NCI-H82 treated with DMSO at 0.1 percent for 48 hours (cell line): ENCODE results near the gene ZNF579.

Experiments used
- DNase-seq: peaks from one replicate; lab custom pipeline; 2025; ENCODE audit not compliant: unreplicated experiment; lab: John Stamatoyannopoulos, UW

Gene ZNF579

DNA sequence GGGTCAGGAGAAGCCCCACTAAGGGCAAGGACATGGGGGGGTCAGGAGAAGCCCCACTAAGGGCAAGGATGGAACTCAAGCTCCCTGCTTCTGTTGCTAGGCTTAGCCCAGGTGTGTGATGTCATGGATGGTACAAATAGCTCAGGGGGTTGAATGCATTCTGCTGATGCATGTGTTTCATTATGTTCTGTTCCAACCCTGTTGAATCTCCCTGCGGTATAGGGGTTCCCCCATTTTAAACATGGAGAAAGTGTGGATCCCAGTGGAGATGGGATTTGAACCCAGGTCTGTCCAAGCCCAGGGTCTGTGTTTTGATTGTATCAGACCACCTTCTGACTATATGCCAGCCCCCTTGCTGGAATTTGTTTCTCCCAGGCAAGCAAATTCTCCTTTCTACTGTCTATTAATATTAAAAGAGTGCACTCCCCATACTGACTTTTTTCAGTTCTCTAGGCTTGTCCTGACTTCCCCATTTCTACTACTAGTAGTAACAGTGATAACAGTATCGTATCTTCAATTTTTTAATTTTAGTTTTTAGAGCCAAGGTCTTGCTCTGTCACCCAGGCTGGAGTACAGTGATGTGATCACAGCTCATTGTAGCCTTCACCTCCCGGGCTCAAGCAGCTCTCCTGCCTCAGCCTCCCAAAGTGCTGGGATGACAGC is 31.5 kb upstream of the ZNF579 start:
- DNase-seq = no peak

DNA sequence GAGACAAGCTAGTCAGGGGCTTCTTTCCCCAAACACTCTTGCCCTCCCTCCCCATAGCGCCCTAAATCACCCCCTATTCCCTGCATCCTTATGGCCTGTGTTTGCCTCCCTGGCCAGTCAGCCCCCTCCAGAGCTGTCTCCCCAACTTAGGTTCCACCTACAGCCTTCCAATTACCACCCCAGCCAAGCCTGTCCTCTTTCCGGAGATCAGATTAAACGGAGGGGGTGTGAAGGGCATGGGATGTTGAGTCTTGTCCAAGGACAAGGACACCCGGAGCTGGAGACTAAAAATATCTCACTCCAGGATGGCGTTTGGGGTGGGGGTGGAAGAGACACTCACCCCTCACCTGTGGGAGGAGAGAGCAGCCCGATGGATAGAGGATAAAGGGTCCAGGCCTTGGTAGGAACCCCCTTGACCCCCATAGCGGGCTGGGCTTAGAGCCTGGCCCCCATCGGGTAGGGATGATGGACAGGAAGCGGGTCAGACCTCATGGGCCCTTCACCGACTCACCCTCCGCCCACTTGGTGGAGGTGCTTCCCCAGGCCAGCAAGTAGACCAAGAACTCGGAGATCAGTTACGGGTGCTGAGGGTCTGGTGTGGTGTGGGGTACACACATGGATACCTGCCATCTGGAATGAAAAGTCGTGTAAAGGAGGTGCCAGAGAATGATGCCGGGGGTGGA is 30.8 kb upstream of the ZNF579 start:
- DNase-seq = no peak

GRCh38 chr19:55609326-55609725 is 28.7 kb upstream of the ZNF579 start:
- DNase-seq = no peak

DNA sequence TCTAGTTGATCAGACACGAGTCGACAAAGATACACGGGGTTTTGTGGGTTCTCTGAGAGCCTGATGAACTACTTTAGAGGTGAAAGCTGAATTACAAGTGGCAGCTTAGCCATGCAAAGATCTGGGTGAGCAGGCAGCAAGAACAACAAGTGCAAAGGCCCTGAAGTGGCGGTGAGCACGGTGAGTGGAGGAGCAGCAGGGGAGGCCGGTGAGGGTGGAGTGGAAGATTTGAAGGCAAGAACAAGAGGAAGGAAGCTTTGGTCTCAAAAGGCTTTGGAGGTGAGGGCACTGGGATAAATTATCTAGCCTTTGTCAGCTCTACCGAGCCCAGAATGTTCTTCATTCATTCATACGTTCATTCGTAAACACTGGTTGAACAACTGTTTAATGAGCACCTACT is 26.2 kb upstream of the ZNF579 start:
- no peak for DNase-seq

- DNase-seq = no peak
Measured at GRCh38 chr19:55606471-55606787, 25.8 kb upstream of the ZNF579 start.

DNA sequence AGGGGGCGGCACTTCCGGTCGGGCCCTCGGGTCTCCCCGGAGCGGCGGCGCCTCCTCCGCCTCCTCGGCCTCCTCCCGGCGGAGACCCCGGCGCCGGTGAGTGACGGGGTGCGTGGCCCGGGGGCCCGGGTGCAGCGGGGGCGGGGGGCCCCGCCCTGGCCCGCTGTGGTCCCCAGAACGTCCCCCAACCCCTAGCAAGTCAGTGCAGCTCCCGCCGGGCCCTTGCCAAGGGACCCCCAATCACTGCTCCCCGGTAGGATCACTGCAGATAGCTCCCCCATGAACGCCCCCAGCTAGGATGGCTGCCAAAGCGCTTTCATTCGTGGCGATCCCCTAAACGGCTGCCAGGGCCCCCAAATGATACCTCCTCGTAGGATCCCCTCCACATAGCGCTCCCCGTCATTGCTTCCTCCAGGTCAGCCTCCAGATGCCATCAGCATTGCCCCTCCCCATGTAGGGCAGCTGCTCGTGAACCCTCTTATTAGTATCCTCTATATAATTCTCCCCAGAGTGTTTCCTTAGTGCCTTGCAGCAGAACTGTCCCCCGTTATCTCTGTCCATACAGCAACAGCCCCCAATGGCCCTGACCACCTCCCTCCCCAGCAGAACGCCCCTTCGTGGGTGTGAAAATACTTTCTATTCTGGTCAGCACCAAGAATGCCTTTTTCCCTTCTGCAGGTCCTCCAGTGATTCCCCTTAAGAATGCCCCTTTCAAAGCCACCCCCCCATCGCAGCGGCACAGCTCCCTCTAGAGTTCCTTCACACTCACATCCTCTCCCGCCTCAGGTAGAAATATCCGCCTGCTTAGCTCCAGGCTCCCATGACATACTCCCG is 25.2 kb upstream of the ZNF579 start, which contains the start of gene ZNF865:
Gene ZNF865, plus strand, starts transcription at position 11 of the 834 bp plus-strand sequence. CDS start 7,972 bp downstream, outside the sequence.
- DNase-seq = peak; percentile 75

GRCh38 chr19:55605207-55605636 is 24.6 kb upstream of the ZNF579 start:
- DNase-seq = peak; percentile 97

- DNase-seq = no peak
Measured at GRCh38 chr19:55603581-55604292, 23.1 kb upstream of the ZNF579 start.

- no peak for DNase-seq
Measured at GRCh38 chr19:55603115-55603514, 22.5 kb upstream of the ZNF579 start.

- DNase-seq = no peak
Measured at GRCh38 chr19:55602104-55603001, 21.7 kb upstream of the ZNF579 start.

DNA sequence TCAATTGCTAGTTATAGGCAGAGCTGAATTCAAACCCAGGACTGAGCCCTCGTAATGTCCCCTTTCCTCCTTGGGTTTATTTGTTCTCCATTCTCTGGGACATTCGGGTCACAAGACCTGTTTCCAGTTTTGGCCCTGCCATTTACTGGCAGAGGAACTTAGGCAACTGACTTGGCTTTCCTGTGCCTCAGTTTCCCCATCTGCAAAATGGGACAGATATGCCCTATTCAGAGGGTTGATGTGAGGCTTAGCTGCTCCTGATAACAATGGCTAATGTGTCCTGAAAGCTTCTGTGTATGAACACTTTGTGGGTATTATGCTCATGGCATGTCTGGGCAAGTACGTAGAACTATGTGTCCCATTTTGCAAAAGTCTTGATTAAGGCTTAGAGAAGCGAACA is 20.4 kb upstream of the ZNF579 start:
- no peak for DNase-seq

DNA sequence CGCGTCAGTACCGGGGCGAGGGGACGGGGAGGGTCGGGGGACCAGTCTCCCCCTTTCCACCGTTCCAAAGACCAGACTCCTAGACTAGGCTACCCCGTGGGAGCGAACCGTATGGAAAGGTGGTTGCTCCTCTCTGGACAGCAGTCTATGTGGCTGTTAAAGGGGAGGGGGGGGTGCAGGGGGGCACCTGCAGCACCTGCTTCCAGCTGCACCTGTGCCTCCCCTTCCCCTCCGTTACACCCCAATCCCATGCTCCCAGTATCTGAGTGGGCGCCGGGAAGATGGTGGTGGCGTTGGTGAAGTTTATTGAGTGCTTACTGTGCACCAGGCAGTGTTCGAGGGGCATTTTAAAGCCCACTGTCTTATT is 20.0 kb upstream of the ZNF579 start:
- no peak for DNase-seq

DNA sequence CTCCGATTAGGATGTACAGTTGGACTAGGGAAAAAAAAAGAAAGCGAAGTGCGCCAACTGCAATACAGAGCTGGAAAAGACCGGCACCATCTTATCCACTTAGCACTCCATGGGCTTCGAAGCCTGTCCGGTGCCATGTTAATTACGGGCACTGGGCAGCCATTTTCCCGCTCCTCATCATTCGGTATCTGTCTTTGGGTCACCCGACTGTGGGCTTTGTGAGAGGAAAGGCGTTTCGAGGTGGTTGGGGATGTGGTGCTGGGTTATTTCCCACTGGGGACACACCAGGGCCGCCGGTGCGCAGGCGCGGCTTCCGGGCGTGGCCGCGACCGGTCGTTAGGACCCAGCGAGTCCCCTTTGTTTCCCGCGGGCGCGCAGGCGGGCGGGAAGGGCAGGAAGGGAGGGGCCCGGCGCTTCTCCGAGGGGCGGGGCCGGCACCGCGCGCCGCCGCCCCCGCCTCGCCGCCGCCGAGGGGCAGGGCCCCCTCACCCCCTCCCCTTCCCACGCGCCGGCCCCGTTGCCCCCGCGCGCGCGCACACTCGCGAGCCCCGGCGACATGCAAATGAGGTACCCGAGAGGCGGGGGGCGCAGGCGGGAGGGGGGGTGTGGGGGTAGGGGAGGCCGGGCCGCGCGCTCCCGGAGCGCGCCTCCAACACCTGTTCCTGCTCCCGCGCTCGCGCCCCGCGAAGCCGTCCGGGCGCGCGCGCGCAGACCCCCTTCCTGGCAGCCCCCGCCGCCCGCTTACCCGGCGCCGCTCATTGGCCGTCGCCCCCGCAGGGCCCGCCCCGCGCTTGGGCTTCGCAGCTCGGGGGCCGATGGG is 19.4 kb upstream of the ZNF579 start, which contains the start of gene ZNF524:
Gene ZNF524, plus strand, starts transcription at position 447 of the 820 bp plus-strand sequence. CDS start 1,825 bp downstream, outside the sequence.
- peak; percentile 98 for DNase-seq

GRCh38 chr19:55599468-55599841 is 18.8 kb upstream of the ZNF579 start, which contains the start of gene FIZ1:
TSS of gene FIZ1 (minus strand) at chr19:55599517. CDS start at chr19:55597865, 1,652 bp downstream.
- DNase-seq = peak; percentile 98

- DNase-seq = peak; percentile 91
Measured at GRCh38 chr19:55598719-55599467, 18.2 kb upstream of the ZNF579 start.

- DNase-seq = no peak
Measured at GRCh38 chr19:55598034-55598433, 17.4 kb upstream of the ZNF579 start.

DNA sequence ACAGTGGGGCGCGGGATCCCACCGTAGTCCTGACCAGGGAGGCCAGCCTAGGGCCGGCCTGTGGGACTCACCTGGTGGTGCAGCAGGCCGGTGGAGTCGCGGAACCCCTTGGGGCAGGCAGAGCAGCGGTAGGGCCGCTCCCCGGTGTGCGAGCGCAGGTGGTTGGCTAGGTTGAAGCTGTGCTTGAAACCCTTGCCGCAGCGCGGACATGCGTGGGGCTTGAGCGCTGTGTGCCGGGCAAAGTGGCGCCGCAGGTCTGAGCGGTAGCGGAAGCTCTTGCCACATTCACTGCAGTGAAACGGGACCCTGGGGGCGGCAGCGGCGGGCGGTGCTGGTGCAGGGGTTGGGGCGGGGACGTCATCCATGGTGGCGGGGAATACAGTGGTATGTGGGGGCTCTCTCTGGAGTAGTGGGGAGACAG is 16.9 kb upstream of the ZNF579 start:
- no peak for DNase-seq

DNA sequence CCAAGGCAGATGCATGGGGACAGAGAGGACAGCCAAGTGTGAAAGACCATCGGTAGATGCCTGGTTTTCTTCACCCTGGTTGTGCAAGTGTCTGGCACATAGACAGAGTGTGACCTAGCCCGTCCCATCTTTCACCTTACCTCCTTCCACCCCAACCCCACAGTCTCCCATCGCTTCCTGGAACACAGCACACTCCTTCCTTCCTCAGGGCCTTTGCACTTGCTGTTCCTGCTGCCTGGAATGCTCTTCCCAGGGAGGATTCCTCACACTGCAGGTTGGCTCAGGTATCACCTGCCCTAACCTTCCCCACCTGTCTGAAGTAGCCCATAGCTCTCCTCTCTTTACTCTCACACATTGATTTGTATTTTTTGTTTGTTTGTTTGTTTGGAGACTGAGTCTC is 15.7 kb upstream of the ZNF579 start:
- no peak for DNase-seq
